ENCODE results near the gene FZD4. TPM values are rescaled to one million over a fixed set of nuclear protein-coding genes. Genes with fewer than 3 reads are reported as not detected.
"Not testable (repeated sequence)": the region's sequence is repeated elsewhere in the genome, so short reads cannot be mapped to it uniquely, and the experiment has no call there.

The FZD4 gene
- total RNA-seq, 1 donor from 2014 or later = 11.9 TPM

DNA sequence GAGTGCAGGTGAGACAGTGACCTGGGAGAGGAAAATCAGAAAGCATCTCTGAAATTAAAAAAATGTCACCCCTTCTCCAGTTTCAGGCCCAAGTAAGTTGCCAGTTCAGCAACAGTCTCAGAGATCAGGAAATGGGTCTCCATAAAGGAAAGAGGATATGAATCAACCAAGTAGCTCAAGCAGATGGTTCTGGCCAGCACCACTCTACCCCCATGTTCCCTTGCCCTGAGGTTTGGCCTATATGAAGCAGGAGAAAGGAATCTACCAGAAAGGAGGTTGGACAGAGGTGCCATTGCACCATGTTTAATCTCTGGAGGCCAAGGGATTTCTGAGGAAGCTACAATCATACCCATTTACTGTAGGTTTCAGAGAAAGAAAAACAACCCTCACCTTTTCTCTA is 7.7 kb downstream of the FZD4 start:
- Mint-ChIP-seq H3K9me3 (no peaks in the 10 kb centered on the region), H3K4me3 (no peak overlapping the region), H3K27ac (no peak overlapping the region), H3K27me3 (peaks cover 4% of the 10 kb centered on the region), H3K4me1 (ENCODE audit: unreplicated experiment) (peaks cover 12% of the 10 kb centered on the region), H3K36me3 (peaks cover 34% of the 10 kb centered on the region)
- TF ChIP-seq, protein P1, sequence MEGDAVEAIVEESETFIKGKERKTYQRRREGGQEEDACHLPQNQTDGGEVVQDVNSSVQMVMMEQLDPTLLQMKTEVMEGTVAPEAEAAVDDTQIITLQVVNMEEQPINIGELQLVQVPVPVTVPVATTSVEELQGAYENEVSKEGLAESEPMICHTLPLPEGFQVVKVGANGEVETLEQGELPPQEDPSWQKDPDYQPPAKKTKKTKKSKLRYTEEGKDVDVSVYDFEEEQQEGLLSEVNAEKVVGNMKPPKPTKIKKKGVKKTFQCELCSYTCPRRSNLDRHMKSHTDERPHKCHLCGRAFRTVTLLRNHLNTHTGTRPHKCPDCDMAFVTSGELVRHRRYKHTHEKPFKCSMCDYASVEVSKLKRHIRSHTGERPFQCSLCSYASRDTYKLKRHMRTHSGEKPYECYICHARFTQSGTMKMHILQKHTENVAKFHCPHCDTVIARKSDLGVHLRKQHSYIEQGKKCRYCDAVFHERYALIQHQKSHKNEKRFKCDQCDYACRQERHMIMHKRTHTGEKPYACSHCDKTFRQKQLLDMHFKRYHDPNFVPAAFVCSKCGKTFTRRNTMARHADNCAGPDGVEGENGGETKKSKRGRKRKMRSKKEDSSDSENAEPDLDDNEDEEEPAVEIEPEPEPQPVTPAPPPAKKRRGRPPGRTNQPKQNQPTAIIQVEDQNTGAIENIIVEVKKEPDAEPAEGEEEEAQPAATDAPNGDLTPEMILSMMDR (conservative IDR thresholded peaks at IDR 0.05) = no peak
- DNase-seq (ENCODE audit: extremely low spot score, unreplicated experiment) = no peak

DNA sequence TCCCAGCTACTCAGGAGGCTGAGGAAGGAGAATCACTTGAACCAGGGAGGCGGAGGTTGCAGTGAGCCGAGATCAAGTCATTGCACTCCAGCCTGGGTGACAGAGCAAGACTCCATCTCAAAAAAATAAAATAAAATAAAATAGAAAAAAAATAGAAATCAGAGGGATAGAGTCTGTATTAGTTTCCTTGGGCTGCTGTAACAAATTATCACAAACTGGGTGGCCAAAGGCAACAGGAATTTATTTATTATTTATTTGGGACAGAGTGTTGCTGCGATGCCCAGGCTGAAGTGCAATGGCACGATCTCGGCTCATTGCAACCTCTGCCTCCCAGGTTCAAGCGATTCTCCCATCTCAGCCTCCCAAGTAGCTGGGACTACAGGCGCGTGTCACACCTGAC is 11.7 kb downstream of the FZD4 start:
- Mint-ChIP-seq H3K4me1 (ENCODE audit: unreplicated experiment) (peaks cover 33% of the 10 kb centered on the region), H3K36me3 (peaks cover 23% of the 10 kb centered on the region)
- not testable (repeated sequence) for DNase-seq (ENCODE audit: extremely low spot score, unreplicated experiment); H3K27ac Mint-ChIP-seq; H3K9me3 Mint-ChIP-seq; H3K4me3 Mint-ChIP-seq; H3K27me3 Mint-ChIP-seq

DNA sequence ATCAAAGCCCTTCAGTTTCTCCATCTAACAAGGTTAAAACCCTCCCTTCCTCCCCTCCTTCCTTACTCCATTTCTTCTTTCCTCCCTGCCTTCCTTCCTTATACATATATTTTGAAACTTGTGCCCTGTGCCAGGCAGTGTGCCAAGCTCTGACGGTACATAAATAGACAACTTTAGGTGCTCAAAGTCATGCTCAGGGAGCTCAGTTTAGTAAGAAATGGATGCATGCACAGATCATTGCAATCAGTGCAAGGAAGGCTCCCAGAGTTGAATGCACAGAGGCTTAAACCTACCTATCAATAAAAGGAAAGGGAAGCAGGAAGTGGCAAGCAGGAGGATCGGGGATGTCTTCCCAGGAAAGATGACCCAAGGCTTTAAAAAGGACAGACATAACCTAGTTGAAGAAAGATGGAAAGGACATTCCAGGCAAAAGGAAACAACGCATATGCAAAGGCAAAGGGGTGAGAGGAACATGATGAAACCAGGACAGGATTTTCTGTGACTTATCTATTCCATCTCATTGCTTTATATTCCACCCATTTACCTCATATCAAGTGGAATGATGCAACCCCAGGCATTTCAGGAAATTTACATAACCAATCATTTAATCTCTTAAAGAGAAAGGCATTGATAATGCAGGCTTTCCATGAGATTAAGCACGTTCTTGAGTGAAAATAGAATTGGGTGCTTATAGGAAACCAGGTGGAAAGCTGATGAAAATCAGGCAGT is 13.2 kb downstream of the FZD4 start:
- H3K36me3 Mint-ChIP-seq = peaks cover 14% of the 10 kb centered on the region
- no peak for DNase-seq (ENCODE audit: extremely low spot score, unreplicated experiment)
- no peaks in the 10 kb centered on the region for H3K9me3 Mint-ChIP-seq
- no peak overlapping the region for H3K27ac Mint-ChIP-seq
- TF ChIP-seq, protein P1 (conservative IDR thresholded peaks at IDR 0.05) = no peak
- H3K27me3 Mint-ChIP-seq = no peaks in the 10 kb centered on the region
- peaks cover 42% of the 10 kb centered on the region for H3K4me1 Mint-ChIP-seq (ENCODE audit: unreplicated experiment)
- H3K4me3 Mint-ChIP-seq = no peak overlapping the region

DNA sequence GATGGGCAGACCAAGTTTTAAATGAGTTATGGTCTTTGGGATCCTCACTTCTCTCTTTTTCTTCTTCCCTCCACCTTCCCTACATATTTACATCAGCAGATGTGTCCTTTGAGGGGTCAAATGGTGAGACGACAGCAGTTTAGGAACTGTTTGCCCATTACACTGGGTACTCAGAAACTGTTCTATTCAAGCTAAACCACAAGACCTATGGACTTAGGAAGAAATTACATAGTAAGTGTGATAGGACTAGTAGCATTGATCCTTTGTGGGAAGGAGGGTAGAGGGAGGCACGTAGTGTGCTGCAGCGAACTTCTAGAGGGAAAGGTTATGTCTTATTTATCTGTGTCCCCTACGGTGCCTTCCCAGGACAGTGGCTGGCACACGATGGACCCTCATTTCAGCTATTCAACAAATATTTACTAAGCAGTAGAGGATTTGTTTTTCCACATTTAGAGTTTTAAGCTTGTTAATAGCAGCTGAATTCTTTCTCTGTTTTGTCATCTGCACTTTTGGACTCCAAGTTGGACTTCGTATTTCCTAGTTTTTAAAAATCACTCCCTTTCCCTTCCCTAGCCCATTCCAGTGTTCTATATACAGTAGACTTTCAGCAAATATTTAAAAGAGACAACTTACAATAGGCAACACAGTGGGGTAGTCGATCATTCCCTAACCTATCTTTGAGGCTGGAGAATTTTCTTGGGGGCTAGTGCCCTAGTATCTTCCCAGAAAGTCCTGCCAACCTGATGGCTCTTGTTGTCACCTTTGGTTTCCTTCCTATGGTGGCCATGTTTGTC is 13.9 kb downstream of the FZD4 start:
- peaks cover 39% of the 10 kb centered on the region for H3K4me1 Mint-ChIP-seq (ENCODE audit: unreplicated experiment)
- TF ChIP-seq, protein P1 (conservative IDR thresholded peaks at IDR 0.05) = no peak

DNA sequence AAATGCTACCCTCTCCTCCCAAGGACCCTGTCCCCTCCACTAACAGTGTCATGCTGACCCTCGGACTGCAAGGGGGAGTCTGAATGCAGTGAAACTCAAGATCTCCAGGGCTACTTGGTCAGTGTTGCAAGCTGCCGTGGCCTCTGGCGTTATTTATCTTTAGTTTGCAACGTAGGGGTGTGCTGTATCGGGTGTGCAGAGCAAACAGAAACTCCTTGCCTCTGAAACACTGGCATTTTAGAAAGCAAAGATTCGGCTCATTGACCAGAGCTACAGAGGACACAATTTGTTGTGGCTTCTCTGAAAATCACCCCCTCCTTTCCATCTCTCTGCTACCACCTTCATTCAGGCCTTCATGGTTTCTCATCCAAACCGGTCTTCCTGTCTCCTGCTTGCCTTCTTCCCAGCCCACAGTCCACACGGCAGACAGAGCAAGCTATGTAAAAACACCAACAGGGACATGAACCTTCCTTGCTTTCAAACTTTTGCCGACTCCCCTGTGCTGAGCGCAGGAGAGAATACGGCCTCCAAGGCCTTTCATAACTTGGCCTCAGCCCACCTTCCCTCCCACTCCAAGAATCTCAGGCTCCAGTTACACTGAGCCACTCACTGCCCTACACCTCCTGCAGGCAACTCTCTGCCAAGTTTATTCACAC is 14.9 kb downstream of the FZD4 start:
- H3K4me1 Mint-ChIP-seq (ENCODE audit: unreplicated experiment) = peaks cover 35% of the 10 kb centered on the region
- H3K9me3 Mint-ChIP-seq = no peaks in the 10 kb centered on the region
- peaks cover 5% of the 10 kb centered on the region for H3K36me3 Mint-ChIP-seq
- DNase-seq (ENCODE audit: extremely low spot score, unreplicated experiment) = no peak
- H3K27ac Mint-ChIP-seq = peak overlapping the region; percentile 82
- TF ChIP-seq, protein P1 (conservative IDR thresholded peaks at IDR 0.05) = no peak
- H3K27me3 Mint-ChIP-seq = no peaks in the 10 kb centered on the region
- H3K4me3 Mint-ChIP-seq = peak overlapping the region; percentile 76

More for the DNA sequence above, 13.9 kb downstream of the FZD4 start:
- no peaks in the 10 kb centered on the region for H3K9me3 Mint-ChIP-seq
- H3K36me3 Mint-ChIP-seq = peaks cover 11% of the 10 kb centered on the region
- H3K4me3 Mint-ChIP-seq = no peak overlapping the region
- DNase-seq (ENCODE audit: extremely low spot score, unreplicated experiment) = no peak
- no peaks in the 10 kb centered on the region for H3K27me3 Mint-ChIP-seq
- H3K27ac Mint-ChIP-seq = no peak overlapping the region

All from type B pancreatic cell (in vitro differentiated cells).